Stimulated activated CD8-positive, alpha-beta memory T cell treated with anti-CD3 and anti-CD28 coated beads, Interleukin-15, amount 100 ng/mL, for 48 hours (primary cell): ENCODE measurements around the gene CLRN1.

Source experiments
- DNase-seq, 2 donors: peaks; one replicate each; pipeline ENCODE4 v3.0.0-alpha.2; 2020; ENCODE audit warnings: low read depth in 2 of 2

The CLRN1 gene

DNA sequence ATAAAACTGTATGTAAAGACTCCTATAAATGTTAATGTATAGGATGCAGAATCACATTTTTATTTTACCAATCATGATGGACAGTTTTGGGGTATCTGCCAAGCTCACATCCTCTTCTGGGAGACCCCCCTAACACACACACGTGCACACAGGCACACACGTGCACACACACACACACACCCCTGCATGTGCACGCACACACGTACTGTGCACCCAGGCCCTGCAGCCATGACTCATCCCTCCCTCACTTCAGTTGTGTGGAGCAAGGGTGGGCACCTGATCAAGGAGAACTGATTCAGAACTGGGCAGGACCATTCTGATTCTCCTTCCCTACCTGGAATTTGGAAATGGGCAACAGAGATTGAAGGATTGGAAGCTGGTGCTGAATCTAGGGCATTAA is 51.3 kb downstream of the CLRN1 start:
- DNase-seq = no peak

DNA sequence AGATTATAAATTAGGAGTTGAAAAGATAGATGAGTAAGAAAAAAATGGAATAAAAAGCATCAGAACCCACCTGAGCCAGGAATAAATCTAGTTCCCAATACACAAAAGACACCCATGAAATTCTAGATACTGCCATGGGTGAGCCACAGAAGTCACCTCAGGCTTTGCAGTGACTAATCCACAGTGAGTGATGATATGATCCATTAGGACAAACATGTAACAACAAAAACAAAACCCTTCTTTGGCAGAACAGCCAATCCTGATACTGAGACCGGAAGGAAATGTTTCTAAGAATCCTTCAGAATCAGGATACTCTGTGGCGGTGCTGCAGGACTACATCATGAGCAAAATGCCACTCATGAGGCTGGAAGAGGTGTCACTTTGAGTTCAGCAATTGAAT is 52.3 kb downstream of the CLRN1 start:
- DNase-seq = no peak

DNA sequence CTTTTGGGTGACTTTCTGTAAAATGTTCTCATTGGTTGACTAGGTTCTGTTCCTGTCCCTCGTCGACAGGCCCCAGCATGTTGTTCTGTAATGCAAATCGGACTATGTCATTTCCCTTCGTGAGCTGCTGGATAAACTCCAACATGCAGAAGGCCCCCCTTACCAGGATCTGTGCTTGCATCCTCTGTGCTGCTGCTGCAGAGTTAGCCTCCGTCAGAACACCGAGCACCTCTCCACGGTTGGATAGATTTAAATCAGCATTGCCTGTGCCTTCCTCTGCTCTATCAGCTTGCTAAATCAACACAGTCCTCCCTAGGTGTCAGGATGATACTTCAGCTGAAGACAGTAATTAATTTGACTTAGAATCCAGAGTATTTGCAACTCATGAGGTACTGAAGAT is 54.6 kb downstream of the CLRN1 start:
- no peak for DNase-seq

DNA sequence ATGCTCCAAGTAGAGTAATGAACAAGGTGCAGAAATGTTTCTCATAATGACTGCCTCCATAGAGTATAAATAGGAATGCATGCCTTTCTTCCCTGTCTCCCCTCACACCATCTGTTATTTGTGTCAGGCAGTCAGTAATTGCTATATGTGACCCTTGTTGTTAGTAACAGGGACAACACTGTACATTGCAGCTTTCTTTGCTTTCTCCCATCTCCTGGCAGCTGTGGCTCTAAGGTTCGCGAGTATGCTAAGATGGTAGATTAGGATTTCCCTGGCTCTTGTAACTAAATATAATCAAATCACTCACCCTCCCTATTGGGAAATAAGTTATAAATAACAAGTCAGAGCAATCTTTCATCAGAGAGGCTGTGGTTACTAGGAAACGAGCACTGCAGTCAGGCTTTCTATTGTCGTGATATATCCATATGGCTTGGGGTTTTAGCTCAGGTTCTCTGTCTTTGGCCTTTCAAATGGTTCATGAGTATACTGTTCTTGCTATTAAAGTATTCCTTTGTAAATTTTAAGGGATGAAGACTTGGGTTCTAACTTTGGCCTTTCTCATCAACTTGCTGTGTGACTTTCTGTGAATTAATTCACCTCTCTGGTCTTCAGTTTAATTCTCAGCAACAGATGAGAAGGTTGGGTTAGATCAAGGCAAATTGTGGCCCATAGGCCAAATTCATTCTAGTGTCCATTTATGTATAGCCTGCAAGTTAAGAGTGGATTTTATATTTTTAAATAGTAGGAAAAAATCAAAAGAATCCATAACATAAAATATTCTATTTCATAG is 59.2 kb downstream of the CLRN1 start:
- no peak for DNase-seq

DNA sequence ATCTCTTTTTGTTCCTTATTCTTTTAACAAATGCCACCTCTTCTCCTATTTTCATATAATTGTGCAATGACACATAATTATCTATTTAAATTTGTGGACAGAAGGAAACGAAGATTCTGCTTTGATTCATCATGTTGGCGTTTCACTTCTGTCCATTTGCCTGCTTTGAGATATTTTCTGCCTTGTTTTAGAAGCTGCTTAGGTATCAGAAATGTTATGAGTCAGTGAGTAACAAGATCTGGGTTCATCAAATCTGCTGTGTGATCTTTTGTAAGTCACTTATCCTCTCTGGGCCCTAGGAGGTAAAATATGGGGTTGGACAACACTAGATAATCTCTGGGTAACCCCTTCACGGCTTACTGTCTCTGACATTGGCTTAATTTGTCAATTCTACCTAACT is 60.0 kb downstream of the CLRN1 start:
- no peak for DNase-seq

DNA sequence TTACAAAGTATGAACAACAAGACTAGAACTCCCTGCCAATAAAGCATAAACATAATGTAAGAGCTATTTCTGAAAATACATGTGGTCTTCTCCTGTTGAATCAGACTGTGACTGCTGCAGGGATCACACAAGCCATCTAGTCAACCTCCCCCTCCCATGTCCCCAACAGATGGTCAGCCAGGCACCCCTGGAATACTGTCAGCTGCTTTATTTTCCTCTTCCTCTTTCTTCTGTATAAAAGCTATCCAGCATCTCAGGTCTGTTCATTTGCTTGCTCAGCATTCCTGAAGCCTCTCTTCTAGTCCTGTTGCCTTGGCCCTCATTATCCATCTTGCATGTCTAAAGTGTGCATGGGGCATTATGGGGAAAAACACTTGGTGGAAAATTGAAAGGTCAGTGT is 60.8 kb downstream of the CLRN1 start:
- DNase-seq = no peak

DNA sequence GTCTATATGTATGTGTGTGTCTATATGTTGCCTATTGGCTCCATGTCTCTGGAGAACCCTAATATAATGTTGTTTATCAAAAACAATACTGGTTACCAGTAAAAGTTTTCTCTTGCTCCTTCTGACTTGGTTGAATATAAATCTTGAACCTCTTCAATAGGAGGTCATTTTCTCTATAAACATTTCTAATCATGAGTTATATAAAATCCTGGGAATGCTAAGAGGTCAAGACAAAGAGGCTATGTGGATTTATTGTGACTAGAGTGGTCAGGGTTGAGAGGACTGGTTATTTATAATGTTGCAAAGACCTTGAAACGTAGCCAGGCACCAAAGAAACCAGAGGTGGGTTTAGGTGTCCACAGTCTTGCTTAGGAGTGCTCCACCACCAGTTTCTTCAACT is 66.1 kb downstream of the CLRN1 start:
- no peak for DNase-seq

DNA sequence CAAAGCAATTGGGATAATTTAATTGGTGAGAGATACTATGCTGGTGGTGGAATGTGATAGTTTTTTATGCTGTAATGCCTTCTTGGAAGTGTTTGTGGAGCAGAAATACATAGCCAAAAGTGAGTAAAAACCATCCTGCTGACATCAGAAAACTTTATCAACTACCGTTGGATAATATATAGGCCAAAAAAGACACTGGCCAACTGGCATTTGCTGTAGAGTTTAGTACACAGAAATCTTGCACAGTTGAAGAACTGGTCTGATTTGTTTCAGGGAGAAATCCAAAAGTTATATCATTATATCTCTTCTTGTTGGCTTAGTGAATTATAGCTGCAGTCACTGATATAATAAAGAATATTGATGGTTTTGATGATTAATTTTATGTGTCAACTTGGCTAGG is 66.8 kb downstream of the CLRN1 start:
- DNase-seq = no peak

DNA sequence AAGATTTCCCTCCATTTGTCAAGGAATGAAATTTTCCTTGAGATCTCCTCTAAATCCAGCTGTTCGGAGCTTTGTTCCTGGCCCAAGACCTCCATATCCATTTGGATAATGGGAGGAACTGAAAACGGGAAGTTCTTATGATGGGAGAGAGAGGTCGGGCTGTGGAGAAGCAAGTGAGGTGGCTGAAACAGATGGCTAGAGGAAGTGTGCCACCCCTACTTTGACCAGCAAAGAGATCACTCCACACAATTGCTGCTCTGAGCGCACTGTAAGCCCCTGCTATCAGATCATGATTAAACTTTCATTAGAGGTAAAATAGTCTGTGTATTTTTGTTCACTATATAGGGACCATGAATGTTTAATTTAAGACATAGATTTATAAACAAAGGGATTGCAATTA is 67.2 kb downstream of the CLRN1 start, which contains the start of gene MINDY4B:
Gene MINDY4B (minus strand): TSS at position 101 of the 400 bp plus-strand sequence. CDS start 0 bp downstream, at position 101.
- DNase-seq = no peak

DNA sequence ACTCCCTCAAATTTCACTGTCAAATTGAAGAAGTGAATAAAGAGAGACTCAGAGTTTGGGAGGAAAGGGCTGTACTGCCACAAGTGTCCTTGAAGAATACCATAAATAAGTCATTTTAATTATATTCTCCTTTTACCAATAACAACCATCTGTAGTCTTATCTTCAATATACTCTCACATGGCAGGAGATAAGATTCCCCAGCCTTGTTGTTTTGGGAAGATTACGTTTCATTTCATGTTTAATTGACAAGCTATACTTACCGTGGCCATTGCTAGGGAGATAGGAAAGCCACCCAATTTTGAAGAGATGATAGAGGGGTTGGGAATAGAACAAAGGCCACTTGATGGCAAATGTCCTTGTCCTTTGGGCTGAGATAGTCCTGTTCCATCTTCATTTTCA is 69.5 kb downstream of the CLRN1 start:
- no peak for DNase-seq

DNA sequence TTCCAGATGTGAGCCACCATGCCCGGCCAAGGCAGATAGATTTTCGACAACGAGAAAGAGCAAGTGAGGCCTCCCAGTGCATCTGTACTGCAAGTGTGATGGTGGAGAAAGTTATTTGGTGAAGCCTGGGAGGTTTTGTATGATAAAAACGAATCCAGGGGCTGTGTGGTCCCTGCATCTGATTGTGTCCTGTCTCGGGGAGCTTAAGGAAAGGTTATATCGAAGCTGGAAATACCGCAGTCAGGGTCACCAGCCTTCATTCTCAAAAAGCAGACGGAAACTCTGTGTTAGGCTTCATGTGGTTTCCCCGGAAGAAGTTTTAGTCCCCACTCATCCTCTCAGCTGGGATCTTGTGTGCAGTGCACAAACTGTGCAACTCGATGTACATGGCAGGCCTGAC is 70.7 kb downstream of the CLRN1 start:
- DNase-seq = no peak

DNA sequence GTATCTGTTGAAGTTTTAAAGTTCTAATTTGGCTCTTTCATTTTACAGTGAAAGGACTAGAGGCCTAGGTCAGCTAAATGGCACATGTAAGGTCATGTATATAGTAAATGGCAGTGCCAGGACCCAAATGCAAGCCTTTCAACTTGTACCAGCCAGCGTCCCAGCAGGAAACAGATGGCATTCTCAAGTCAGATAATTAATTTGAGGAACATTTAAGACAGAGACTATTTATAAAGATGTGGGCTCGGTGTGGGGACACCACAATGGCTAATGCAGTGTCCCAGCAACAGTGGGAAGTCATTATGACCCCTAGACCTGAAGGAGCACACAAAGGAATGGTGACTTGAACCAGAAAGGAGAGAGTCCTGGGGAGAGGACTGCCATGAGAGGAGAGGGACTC is 73.4 kb downstream of the CLRN1 start:
- DNase-seq = no peak

DNA sequence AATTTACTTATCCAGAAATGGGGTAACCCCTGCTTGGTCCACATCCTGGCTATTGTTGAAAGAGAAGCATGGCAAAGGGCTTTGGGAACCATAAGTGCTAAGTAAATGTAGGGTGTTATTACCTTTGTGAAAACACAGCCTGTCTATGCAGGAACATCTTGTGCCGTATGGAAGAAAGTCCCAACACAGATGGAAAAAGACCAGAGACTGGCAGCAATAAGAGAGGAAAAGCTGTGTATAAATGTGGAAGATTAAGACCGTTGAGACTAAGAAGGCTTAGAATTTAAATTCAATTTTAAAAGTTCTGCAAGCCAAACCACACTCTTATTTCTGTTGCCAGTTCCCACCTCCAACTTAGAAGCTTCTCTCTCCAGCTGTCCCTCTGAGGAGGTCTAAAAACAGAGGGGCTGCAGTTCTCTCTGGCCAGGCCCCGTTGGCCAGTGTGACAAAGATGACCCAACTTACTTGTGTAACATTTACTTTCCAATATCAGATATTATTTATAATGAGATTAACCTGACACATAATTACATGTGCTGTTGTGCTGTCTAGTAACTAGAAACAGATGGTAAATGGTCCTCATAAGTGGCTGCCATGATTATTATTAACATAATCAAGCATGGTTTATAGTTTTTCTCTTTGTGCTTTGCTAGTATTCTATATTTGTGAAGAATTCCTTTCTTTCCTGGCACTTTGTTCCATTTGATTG is 74.3 kb downstream of the CLRN1 start:
- no peak for DNase-seq

DNA sequence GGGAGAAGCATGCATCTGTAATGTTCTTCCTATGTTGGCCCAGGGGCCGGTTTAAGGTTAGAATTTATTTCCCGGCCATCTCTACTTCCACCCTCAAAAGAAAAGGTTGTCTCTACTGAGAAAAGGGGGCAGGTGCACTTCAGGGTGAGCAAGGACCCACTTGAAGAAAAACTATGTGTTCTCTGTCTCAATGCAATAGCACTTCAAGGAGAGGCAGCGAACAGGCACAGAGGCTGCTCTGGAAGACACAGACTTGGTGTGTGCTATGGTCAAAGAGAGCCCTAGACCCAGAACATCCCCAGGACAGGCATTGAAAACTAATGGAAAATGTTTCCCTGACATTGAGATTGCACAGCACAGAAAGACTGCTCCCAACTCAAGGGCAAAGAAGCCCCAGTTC is 74.9 kb downstream of the CLRN1 start:
- no peak for DNase-seq

DNA sequence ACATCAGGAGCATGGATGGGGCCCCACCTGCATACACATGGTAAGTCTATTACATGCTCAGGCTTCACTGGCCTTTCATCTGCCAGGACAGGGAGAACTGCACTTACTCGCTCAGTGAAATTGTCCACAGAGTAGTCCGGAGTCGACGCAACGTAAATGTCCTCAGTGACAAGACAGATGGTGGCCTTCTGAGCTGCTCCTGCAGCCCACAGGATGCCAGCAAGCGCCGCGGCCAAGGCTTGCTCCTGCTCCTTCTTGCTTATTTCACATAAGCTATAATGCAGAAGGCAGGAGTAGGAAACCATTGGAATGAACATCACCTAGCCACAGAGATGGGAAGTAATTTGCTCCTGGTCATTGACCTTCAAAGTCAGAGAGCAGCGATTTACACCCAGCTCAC is 81.7 kb downstream of the CLRN1 start:
- no peak for DNase-seq

DNA sequence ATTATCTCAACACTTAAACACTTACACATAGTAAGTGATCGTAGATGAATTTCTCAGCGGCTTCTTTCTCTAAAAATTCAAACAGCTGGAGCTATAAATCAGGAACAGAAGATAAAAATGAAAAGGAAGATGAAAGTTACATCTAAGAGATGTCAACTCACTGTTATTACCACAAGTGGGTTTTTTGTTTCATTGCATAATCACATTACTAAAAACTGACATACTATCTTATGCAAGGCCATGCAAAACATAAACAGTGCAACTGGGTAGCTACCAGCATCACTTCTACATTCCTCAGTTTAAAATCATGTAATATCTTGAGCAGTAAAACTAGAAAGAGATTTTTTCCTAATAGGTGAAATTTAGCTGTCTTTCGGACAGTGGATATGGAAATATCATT is 82.2 kb downstream of the CLRN1 start:
- DNase-seq = no peak

DNA sequence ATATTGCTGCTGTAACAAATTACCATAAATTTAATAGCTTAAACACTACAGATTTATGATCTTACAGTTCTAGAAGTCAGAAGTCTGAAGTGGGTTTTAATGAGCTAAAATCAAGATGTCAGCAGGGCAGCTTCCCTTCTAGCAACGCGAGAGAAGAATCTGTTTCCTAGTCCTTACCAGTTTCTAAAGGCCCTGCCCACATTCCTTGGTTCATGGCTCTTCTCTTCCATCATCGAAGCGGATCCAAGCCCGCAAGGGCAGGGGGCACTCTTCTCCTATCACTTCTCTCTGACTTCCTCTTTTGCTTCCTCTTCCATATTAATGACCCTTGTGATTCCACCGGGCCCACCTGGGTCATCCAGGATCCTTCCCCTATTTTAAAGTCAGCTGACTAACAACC is 83.4 kb downstream of the CLRN1 start:
- no peak for DNase-seq

DNA sequence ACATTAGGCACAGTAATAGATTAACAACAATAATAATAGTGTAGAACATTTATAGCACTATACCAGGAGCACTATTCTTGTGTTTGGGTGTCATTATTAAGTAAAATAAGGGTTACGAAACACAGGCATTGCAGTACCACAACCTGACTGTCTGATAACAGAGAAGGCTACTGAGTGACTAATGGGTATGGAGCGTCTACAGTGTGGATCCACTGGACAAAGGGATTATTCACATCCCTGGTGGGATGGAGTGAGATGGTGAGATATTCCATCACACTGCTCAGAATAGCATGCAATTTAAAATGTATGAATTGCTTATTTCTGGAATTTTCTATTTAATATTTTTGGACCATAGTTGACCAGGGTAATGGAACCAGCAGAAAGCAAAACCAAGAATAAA is 85.5 kb downstream of the CLRN1 start:
- no peak for DNase-seq

DNA sequence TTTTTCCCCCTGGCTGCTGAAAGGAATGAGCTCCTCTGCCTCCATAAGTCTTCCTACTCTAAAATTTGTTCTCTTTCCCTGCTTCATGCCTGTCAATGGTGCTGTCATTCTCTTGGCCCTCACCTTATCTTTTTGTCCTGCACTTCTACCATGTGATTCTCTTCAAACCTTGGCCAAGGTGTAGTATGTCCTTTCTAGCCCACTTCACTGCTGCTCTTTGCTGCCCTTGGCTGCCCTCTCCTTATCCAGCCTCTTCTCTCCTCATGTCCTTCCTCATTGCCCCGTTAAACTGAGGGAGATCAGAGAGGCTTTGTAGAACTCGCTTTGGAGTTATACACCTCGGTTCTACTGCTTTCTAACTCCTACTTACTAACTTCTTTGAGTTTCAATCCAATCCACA is 87.0 kb downstream of the CLRN1 start:
- no peak for DNase-seq

DNA sequence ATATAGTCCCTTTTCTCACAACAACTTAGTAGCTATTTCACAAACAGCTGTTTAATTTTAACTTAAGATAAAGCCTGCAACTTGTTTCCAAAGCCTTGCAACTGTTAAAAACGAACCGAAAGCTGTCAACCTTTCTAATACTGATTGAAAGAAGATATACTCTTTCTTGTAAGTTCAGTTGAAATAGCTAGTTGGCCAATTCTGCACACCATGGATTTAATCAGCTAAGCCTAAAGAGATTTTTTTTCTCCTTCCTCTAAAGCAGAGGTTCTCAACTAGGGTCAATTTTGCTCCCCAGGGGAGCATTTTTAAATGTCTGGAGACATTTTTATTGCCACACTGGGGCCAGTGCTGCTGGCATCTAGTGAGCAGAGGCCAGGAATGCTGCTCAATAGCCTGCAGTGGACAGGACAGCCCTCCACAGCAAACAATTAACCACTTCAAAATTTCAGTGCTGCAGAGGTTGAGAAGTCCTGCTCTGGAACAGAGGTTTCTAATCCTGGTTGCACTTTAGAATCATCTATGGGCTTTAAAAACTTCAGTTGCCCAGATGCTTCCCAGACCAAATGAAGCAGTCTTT is 93.4 kb downstream of the CLRN1 start:
- DNase-seq = no peak

DNA sequence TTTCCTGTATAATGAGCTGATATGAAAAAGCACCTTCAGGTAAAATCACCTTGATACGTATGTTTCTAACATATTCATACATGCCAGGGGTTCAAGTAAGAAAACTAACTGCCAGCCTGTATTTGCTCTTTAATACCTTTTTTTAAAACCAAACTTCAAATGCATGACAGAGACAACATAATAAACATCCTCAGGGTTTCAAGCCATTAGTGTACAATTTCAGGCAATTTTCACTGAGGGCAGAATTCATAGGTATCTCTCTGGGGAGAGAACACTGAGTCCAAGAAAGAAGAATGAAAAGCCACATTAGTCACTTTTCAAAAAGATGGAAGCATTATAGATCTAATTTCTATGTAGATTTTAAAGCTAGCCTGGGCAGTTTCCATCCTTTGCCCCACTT is 94.2 kb downstream of the CLRN1 start:
- no peak for DNase-seq

DNA sequence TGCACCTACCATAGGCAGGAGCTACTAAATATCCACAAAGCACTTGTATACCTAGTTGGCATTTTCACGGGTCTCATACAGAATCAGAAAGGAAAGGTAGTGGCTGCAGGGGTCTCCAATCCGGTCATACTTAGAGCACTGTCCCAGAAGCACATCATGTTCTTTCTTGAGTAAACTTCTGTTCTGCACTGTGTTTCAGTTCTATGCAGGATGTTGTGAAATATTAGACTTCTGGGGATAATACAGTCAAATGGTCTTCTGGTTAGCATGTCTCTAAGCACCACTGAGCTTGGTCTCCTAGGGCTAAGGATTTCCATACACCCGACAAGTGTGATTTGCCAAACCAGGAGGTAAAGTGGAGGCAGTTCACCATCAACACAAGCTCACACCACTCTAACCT is 95.2 kb downstream of the CLRN1 start:
- DNase-seq = no peak

DNA sequence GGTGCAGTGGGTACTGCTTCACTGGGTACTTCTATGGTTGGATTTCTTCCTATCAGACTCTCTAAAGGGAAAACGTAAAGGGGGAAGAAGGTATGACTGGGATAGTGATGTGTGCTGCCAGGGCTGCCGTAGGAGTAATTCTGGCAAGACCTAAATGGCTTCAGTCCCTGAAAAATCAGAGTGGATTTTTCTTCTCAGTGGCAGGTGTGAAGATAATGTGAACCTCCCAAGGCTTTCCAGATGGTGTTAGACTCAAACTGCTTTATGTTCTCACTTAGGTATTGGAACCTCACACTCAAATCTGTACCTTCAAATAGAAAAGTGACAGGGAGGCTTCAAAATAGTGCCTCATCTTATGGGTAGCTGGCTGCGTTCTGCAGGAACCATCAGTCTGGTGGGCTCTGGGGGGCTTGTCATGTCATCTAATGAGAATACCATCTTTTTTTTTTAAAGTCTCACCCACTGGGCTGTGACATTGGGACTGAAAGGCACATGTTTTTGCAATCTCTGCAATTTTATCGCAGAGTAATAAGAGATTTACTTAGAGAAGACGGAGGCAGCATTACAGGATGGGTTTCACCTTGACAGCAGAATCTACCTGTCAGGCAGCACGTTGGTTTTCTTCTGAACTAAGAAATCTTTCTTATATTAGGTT is 95.8 kb downstream of the CLRN1 start:
- no peak for DNase-seq
